Inferior parietal cortex (tissue), 1 donor: ENCODE results near the gene GAS2L1.

ENCODE experiments used
- DNase-seq: peaks from one replicate; pipeline ENCODE4 v3.0.0-alpha.2; 2016; ENCODE audit errors: extremely low spot score

Gene GAS2L1

DNA sequence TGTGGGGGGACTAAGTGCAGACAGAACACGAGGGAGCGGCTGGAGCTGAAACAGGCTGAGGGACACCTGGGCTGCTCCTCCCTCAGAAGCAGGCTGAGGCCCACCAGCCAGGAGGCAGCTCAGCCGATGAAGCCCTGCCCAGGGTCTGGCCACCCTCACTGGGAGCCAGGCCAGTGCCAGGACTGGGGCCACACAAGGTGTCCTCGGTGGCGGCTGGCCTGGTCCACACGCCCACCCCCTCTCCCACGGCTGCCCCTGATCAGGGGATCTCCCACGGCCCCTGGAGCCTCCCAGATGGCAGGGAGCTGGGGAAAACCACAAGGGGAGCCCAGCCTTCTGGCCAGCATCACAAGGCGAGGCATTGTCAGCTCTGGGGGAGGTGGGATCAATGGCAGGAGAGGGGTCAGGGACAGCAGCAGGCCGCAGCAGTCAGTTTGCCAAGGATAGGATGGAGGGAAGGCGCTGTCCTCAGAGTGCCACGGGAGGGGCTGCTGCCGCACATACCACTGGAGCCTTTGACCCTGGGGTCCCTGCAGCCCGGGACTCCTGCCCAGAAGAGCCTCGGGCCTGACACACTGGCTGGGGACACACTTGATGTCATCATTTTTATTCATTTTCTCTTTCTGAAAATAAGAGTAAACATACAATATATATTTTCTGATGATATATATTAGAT, 20.8 kb downstream of the GAS2L1 start:
- DNase-seq, result no peak

DNA sequence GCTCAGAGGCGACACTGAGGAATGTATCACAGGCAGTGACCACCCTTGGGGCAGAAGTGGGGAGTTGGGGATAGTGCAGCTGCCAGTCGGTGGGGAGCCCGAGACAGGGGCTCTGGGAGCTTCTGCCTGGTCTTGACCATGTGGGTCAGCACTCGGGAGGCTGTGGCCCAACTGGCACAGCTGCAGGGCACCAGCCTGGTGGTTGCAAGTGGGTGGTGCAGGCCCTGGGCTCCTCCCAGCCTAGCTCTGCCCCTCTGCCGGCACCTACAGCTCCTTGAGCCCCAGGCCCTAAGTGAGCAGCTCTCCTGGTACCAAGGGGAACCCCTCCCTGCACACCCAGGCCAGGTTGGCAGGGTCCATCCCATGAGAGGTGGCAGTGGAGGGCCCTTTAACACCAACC, 21.6 kb downstream of the GAS2L1 start:
- DNase-seq, result no peak

DNA sequence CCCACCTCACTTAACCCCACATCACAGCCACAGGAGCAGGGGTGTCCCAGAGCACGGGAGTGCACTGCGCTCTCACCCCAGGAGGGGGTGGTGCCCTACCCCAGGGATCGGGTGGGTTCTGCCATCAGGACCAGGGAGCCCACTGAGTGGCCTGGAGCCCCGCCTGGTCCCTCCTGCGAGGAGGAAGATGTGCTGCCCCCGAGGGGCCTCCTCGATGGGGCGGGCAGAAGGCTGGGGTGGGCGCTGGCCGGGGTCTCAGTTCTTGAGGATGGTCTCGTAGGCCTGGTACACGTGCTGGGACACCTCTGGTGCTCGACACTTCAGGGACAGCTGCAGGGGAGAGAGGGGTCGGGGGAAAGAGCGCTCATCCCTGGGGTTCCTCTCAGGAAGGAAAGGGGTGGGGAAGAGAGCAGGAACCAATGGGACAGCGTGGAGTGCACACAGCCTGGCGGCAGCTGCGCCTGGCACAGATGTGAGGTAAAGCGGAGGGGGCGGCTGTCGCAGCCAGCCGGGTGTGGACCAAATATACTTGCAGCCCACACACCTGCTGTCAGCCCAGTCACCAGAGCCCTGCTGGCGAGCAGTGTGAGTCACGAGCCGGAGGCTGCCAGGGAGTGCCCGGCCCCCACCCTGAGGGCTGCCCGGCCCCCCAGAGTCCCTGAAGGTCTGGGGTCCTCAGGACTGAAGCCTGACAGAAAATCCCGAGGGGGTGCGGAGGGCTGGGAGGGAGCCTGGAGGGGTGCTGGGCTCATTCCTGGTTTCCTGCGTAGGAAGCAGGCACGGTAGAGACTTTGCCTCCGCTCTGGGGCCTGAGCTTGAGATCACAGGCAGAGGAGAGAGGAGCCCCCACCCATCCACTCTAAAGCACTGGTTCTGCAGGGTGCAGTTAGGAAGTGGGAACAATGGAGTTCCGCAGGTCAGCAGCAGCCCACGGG, 22.4 kb downstream of the GAS2L1 start:
- DNase-seq, result no peak

DNA sequence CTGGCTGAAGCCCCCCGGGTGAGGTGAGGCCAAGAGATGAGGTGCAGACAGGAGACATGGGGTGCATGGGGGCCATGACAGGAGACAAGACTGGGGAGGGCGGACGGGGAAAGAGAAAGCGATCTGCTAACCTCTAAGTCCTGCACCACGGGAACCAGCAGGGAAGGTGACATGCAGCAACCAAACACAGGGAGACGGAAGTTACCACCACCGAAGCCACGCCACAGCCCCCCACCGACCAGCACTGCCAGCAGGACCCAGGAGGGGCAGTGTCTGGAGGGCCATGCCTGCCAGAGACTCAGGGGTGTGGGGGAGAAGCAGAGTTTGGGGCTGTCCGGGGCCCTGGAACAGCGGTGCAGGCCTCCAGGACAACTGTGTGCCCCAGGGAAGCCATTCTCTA, 23.1 kb downstream of the GAS2L1 start:
- DNase-seq, result no peak

DNA sequence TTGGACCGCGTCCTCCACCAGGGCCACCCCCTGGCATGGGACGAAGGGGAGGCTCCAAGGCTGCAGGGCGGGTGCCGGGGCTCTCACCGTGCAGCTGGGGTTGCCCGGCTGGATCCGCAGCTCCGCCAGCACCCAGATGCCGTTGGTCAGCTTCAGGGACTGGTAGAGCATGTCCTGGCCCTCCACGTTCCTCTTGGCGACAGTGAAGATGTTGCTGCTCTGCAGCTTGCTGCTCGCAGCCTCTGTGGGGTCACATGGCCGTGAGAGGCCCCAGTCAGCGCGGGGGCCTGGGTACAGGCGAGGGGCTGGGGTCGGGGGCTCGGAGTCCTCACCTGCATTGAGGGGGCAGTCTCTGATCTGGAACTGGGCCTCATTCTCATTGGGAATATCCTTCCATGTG, 23.8 kb downstream of the GAS2L1 start:
- DNase-seq, result no peak

DNA sequence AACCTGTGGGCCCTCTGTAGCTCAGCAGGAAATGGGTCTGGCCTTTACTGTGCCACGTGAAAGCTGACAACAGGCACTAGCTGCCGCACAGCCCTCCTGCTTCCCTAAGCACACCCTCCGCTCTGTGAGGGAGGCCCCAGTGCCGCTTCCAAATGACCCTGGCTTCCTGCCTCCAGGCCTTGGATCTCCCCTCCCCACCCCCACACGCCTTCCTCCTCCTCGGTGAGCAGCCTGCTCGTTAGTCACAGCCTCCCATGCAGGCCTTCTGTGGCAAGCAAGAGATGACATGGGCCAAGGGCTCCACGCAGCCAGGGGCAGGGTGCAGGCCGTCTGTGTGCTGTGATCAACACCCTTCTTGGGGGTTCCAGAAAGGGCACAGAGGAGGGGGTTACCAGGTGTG, 24.3 kb downstream of the GAS2L1 start:
- no peak for DNase-seq

DNA sequence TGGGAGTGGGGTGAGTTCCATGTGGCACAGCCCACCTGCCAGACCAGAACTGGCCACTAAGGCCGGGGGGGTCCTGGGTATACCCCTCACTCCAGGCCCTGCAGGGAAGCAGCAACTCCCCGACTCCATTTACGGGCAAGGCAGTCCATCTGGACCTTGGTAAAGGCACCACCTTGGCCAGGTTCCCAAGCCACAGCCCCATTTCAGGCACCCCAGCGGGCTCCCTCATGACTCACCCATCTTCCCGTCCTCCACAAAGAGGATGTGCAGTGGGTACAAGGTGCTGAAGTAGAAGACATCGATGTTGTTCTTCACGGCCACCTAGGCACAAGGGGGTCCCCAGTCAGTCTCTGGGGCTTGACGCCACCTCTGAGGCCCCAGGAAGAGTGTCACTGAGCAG, 24.8 kb downstream of the GAS2L1 start:
- no peak for DNase-seq

DNA sequence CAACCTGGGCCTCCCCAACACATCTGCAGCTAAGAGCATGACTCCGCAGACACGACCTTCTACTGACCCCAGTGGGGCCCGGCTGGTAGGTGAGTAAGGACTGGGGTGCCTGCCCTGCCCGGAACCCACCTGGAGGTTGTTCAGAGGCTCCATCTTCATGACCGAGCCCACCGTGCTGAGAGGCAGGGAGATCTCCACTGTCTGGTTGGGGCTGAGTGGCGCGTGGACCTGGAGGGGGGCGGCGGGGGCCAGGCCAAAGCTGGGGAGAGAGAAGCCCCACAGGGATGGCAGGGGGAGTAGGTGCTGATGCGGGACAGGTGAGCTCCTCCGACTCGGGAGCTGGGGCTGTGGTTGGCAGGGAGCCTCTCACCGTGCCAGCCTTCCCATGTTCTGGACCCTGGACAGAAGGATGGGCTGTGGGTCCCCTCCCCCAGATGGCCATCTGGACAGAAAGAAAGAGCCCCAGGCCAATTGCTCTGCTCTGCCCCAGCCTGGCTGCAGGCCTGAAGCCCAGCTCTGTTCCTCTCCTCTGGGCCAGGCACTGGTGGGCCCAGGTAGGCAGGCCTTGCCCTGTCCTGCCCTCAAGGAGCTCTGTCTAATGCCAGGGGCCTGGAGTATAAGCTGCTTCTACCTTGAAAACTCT, 25.3 kb downstream of the GAS2L1 start:
- DNase-seq, result no peak

DNA sequence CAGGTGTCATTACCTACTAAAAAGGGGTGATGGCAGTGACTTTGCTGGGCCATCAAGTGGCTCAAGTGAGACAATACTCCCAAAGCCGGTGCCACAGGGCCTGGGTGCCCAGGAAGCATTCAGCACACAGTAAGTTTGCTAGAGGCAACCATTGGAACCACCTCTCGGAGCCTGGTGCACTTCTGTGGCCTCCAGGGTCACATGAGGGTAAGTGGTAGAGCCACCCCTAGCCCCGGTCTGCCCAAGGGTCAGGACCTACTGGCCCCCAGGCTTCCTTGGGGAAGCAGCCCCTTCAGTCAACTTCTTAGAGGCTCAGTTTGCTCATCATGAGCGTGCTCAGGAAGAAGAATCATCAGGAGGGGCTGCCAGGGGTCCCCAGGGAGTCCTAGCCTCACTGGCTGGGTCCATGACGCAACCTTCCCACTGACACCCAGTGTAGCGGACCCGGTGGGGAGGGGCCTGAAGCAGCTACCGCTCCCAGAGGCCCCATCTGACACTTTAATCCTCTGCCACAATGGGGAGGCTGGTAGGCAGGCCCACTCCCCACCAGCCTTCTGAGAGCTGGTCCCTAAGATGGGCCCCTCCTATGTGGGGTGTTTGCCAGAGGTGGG, 26.5 kb downstream of the GAS2L1 start:
- DNase-seq, result no peak

DNA sequence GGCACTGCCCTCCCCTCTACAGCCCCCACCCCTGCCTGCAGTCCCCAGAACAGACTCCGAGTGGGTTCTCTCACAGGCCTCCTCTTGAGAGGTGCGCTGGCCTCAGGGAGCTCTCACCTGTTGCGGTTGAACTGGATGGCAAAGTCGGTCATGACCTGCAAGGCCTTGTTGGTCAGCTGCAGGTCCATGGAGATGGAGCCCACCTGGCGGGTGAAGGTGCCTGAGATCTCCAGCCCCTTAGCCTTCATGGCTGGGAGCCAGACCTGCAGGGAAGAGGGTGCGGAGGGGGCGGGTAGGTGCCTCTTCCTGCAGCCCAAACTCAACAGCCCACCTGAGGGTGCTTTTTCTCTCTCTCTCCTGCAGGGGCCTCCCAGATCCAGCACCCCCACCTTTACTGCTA, 27.7 kb downstream of the GAS2L1 start:
- no peak for DNase-seq

DNA sequence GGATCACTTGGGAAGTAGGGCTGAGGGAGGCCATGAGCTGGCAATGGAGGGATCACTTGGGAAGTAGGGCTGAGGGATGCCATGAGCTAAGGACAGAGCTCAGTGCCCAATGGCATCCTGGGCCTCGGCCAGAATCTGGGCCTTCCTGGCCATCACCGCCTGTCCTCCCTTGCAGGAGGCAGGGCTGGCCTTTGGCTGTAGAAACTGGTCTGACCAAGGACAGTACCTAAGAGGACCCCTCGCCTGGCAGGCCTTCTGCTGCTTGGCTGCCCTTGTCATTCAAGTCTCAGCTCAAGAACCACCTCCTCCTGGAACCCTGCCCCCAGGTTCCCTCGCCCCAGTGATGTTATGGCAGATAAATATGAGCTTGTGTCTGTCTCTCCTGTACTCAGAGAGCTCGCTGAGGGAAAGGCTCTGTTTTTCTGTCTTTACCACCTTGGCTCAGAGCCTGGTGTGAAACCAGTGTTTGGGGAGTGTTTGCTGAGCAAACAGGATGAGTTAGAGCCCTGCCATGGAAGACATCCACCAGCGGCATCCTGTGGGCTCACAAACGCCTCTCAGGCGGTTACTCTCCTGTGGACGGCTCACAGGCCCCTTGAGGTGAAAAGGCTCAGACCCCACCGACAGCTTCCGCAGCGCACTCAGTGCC, 28.4 kb downstream of the GAS2L1 start:
- no peak for DNase-seq

DNA sequence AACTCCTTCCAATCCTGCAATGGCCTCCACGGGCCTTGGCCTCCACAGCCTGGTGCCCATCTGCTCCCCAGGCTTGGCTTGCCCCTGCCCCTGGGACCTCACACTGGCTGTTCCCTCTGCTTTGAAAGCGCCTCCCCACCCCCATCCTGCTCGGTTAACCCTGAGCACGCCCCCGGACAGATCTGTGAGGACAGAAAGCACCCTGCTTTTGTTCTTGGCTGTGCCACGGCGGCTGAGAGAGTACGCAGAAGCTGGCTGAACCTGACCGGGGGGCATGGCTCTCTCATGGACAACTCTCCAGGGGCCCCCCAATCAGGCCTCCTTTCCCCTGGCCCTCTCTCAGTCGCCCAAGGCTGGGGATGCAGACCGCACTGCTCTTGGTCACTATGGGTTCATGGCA, 29.2 kb downstream of the GAS2L1 start:
- no peak for DNase-seq

DNA sequence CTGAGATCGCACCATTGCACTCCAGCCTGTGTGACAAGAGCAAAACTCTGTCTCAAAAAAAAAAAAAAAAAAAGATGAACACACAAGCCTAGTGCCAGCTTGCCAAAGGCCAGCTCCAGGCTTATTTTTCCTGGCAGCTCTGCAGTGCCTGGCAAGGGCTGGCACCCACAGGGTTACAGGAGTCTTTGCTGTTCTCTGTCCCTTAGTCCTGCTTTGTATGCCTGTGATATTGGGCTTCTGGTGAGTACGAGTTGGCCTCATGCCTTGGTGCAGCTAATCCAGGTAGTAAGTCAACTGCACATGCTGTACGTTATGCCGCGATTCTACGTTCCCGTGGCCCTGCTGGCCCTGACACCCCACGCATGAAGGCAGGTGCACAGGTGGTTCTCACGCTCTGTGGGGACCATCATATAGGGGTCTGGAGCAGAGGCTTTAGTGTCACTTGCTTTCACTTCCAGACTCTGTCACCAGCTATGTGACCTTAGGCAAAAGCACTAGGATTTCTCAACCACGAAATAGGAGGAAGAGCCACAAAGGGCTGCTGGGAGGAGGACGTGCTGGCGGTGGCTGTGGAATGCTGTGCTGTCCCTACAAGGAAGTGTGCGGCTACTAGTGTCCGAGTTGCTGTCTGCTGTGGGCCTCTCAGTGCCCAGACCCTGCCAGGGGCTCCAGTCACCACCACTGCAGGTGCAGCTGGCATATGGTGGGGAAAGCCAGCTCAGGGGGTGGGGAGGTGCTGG, 30.5 kb downstream of the GAS2L1 start:
- no peak for DNase-seq

DNA sequence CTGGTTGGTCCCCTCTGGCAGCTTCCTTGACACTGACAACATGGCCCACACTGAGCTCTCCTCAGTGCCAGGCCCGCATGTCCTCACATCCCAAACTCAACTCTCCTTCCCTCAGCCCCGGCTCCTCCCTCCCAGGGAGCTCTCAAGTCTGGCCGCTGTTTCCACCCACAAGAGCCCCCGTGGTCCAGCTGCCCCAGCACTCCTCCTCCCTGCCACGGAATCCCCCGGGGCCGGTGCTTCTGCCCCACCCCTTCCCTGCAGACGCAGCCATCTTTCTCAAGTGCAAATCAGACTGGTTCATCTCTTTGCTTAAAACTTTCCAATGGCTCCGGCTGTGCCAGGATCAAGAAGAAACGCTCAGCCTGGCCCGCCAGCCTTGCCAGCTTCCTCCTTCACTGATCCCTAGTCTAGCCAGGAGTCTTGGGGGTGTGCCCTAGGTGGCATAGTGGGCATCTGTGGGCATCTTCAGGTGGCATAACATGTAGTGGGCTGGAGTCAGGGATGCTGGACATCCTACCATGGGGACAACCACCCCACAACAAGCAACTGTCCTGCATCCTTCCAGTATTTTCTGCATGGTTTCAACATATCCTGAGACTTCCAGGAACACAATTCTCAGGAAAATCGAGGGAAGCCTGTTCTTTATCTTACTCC, 31.3 kb downstream of the GAS2L1 start:
- no peak for DNase-seq

DNA sequence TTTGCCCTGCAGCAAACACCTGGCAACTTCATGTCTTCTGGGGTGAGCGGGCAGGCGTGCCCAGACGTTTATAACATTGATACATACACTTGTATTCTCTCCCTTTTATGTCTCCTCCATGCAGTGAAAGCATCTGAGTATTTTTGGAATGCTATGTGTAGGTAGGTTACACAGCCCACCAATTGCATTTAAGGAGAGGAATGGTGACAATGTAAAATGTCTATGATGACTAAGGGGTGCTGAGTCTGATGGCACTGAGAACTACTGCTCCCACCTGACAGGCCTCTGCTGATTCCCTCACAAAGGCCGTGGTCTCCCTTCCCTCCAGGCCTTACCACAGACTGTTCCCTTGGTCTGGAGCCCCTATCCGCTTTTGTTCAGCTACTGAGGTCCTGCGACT, 31.9 kb downstream of the GAS2L1 start:
- DNase-seq, result no peak

DNA sequence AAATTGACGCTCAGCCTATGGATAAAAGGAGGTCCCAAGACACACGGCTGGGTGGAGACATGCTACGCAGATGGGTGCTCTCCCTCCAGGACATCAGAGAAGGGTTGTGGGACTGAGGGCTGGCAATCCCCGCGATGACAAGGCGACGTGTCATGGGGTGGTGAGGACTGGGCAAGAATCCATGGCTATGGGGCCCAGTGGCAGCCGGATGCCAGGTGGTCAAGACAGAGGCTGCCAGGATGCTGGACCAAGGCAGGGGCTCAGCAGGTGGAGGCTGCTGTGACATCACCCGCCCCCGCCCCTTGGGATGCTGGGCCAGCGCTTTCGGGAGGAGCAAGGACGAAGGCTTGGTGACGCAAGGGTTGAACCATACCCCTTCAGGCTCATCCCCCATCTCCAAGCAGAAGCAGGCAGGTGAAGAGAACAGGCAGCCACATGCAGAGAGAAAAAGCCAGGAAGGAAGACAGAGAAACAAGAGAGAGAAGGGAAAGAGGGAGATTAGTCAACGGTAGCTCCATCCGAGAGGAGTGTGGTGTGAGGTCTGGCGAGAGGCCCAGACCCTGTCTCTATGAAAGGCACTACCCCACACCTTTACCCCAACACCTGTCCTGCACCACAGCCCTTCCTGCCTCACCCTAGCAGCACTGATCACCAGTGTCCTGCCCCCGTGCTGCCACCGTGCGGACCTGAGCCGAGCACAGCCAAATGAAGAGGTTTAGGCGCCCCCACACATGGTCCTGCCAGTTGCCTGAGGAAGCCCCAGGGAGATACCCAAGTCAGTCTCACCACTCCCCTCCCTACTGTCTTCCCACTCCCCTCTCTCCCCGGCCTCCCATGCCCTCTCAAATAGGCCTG, 33.2 kb downstream of the GAS2L1 start:
- DNase-seq, result no peak

DNA sequence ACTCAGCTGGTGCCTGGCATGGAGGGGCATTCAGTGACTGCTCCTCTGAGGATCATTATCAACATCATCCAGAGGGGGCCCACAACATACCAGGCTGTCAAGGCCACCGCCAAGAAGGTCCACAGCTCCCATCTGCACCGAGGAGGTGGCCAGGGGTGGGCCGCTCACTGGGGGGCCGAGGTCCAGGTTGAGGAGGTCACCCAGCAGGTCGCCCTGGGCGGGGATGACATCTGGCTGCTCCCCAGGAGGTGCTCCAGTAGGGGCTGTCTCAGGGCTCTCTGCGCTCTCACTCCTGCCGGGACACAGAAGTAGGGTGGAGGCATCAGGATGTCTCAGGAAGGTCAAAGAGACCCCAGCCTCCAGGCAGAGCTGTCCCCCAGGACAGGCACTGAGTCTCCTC, 34.1 kb downstream of the GAS2L1 start:
- DNase-seq, result no peak

DNA sequence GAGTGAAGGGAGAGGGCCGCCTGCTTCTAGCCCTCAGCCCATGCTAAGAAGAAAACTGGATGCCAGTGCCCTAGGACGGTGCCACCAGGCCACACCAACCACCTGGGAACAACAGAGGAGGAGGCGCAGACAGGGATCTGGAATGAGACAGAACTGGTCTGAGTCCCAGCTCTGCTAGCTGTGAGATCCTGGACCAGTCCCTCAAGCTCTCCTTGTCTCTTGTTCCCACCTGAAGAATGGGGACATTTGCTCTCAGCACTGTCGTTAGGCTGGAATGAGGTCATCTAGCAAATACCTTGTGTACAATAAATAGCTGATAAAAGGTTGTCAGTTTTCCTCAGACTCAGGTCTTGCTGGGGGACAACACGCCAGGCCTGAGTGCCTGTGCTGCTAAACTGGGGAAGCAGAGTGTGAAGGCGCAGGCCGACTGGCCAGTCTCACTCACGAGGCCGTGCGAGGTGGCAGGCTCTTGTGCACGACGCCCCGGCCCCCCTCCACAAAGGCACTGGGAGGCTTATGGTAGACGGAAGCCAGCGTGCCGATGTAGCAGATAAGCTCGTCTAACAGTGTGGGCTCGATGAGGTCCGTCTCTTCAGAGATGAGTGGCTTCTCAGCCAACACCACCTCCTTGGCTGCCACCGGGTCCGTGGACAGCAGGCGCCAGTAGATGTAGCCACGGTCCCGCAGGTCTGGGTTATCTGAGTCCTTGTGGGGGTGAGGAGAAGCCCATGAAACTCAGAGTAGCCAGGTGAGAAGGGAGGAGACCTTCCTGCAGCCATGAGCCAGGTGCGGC, 34.8 kb downstream of the GAS2L1 start:
- DNase-seq, result no peak

DNA sequence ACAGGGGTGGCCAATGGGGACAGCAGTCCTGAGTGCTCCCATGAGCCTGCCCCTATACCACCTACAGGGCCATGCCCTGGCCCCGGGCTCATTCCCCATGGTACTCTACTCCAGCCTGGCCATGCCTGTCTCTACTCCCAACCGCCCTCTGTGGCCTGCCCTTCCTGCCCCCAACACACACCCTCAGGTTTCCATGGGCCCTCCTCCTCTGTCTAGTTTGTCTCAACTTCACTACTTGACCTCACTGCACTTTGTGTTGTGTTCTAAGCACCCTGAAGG, 35.3 kb downstream of the GAS2L1 start:
- DNase-seq, result no peak
